GM12878 (cell line): ENCODE data around the gene GPN2. TPM values are rescaled to one million over a fixed set of nuclear protein-coding genes. Genes with fewer than 3 reads are reported as not detected.

Experiments
- ATAC-seq: fragments of 200-7000 bp; cut with Tn5 transposase; 3 replicates; pipeline ENCODE4 v1.9.1; 2020; ENCODE audit warnings: mild to moderate bottlenecking, moderate library complexity
- BruUV-seq: library from RNA; stranded (reverse); fragments of 400-500 nt; replicated peaks from 2 replicates; lab custom pipeline; 2021; lab: Mats Ljungman, UMichigan
- CTCF ChIA-PET: fragments of 300-600 bp; sonication (Branson Sonifier 250); formaldehyde crosslinking; extraction: SDS; loops from one replicate; lab custom pipeline; 2021; ENCODE audit warnings: inconsistent platforms; lab: Yijun Ruan, JAX
- POLR2A ChIA-PET: fragments of 350-600 bp; formaldehyde crosslinking; extraction: SDS; loops from one replicate; lab custom pipeline; 2021; ENCODE audit warnings: inconsistent platforms; lab: Charles Lee
- RAD21 ChIA-PET: fragments of 300-600 bp; sonication (Branson Sonifier 250); formaldehyde crosslinking; loops from one replicate; lab custom pipeline; 2023; ENCODE audit warnings: antibody characterized with exemption; ENCODE audit not compliant: unreplicated experiment; lab: Charles Lee
- SMC1A ChIA-PET: fragments of 300-600 bp; sonication (Branson Sonifier 250); formaldehyde crosslinking; loops from one replicate; lab custom pipeline; 2023; ENCODE audit not compliant: unreplicated experiment, uncharacterized antibody; lab: Charles Lee
- DNase-seq: peaks from one replicate; pipeline ENCODE4 v3.0.0-alpha.2; 2011; ENCODE audit warnings: low read depth, low spot score
- FAIRE-seq: peaks from 3 replicates; lab custom pipeline; 2011; peaks lifted over from hg19 to GRCh38; lab: Jason Lieb, UNC
- H2AFZ ChIP-seq: 2 replicates; pipeline ENCODE4 v1.6.0; 2011; ENCODE audit warnings: low read depth, low read length, control low read depth; ENCODE audit not compliant: control insufficient read depth
- H3K27ac ChIP-seq: 2 replicates; pipeline ENCODE4 v1.5.1; 2011; ENCODE audit warnings: control low read depth; ENCODE audit not compliant: control insufficient read depth, insufficient read depth
- H3K27me3 ChIP-seq, 2 experiments: replicated peaks in 1 of 2; 2 replicates each; pipeline versions ENCODE4 v1.6.0 to v1.6.1; 2011; ENCODE audit warnings: low read length in 1 of 2; ENCODE audit not compliant: control insufficient read depth in 2 of 2, insufficient read depth in 2 of 2
- H3K36me3 ChIP-seq, 2 experiments: 2 replicates each; pipeline ENCODE4 v1.5.1; 2011; ENCODE audit warnings: low read length in 1 of 2; ENCODE audit not compliant: control insufficient read depth in 2 of 2, insufficient read depth in 2 of 2
- H3K4me1 ChIP-seq: 2 replicates; pipeline ENCODE4 v1.6.1; 2011; ENCODE audit warnings: mild to moderate bottlenecking, low read length, moderate library complexity, mixed read lengths; ENCODE audit not compliant: control insufficient read depth, insufficient read depth
- H3K4me2 ChIP-seq: 2 replicates; pipeline ENCODE4 v1.6.0; 2011; ENCODE audit warnings: control low read depth; ENCODE audit not compliant: control insufficient read depth, insufficient read depth
- H3K4me3 ChIP-seq: fragments of 200-600 bp; sonication (generic); 2 replicates; pipeline ENCODE4 v1.5.1; 2016
- H3K79me2 ChIP-seq: 2 replicates; pipeline ENCODE4 v1.6.0; 2011; ENCODE audit warnings: low read length; ENCODE audit not compliant: control insufficient read depth, insufficient read depth
- H3K9ac ChIP-seq: 2 replicates; pipeline ENCODE4 v1.8.0; 2011; ENCODE audit warnings: low read length, control low read depth, mixed read lengths; ENCODE audit not compliant: control insufficient read depth, insufficient read depth
- H3K9me3 ChIP-seq: replicated peaks from 3 replicates; pipeline ENCODE4 v1.5.1; 2011; ENCODE audit warnings: mild to moderate bottlenecking, low read length; ENCODE audit not compliant: control insufficient read depth, insufficient read depth
- H4K20me1 ChIP-seq: 2 replicates; pipeline ENCODE4 v1.6.0; 2011; ENCODE audit not compliant: control insufficient read depth, insufficient read depth
- BHLHE40 ChIP-seq, 2 experiments: fragments of 450-650 bp in 1 of 2; IDR thresholded peaks; 2 replicates each; pipeline ENCODE4 v1.6.1; 2011 to 2017; ENCODE audit warnings: low read depth in 2 of 2, borderline replicate concordance in 1 of 2, improper control_type of control experiment in 1 of 2, low read length in 1 of 2, mild to moderate bottlenecking in 1 of 2
- EGR1 ChIP-seq, 2 experiments: IDR thresholded peaks; 1 replicate in 1 of 2; 2 replicates in 1 of 2; pipeline ENCODE4 v1.6.1; 2011 to 2012; ENCODE audit warnings: low read depth in 2 of 2, low read length in 2 of 2, borderline replicate concordance in 1 of 2, mild to moderate bottlenecking in 1 of 2, moderate library complexity in 1 of 2
- EP300 ChIP-seq, 2 experiments: fragments of 150-350 bp in 1 of 2; IDR thresholded peaks; 2 replicates each; pipeline ENCODE4 v1.6.1; 2011 to 2012; ENCODE audit warnings: low read depth in 2 of 2, low read length in 2 of 2, borderline replicate concordance in 1 of 2, improper control_type of control experiment in 1 of 2, inconsistent platforms in 1 of 2; ENCODE audit not compliant: control insufficient read depth in 1 of 2
- IKZF1 ChIP-seq: fragments of 450-650 bp; conservative IDR thresholded peaks from 2 replicates; pipeline ENCODE4 v1.6.1; 2017; ENCODE audit warnings: antibody characterized with exemption, mild to moderate bottlenecking
- JUND ChIP-seq: IDR thresholded peaks from 2 replicates; pipeline ENCODE4 v1.6.1; 2012; ENCODE audit warnings: low read depth, mild to moderate bottlenecking, low read length, improper control_type of control experiment, moderate library complexity
- KDM1A ChIP-seq: fragments of 200-600 bp; sonication (generic); IDR thresholded peaks from 2 replicates; pipeline ENCODE4 v1.6.1; 2016; ENCODE audit warnings: borderline replicate concordance
- NR2C1 ChIP-seq: fragments of 450-650 bp; IDR thresholded peaks from 2 replicates; pipeline ENCODE4 v1.6.1; 2017; ENCODE audit warnings: antibody characterized with exemption, mild to moderate bottlenecking, moderate library complexity
- SPI1 ChIP-seq: IDR thresholded peaks from 2 replicates; pipeline ENCODE4 v1.6.1; 2011; ENCODE audit warnings: low read depth, mild to moderate bottlenecking, low read length, moderate library complexity, borderline replicate concordance; ENCODE audit not compliant: insufficient read depth
- SREBF2 ChIP-seq: IDR thresholded peaks from 2 replicates; pipeline ENCODE4 v1.6.1; 2012; ENCODE audit warnings: mild to moderate bottlenecking, low read length
- STAT1 ChIP-seq: fragments of 450-650 bp; conservative IDR thresholded peaks from 2 replicates; pipeline ENCODE4 v1.6.1; 2014; ENCODE audit warnings: antibody characterized with exemption, mild to moderate bottlenecking
- STAT3 ChIP-seq: IDR thresholded peaks from 2 replicates; pipeline ENCODE4 v1.6.1; 2011; ENCODE audit warnings: low read depth, low read length, improper control_type of control experiment
- ZZZ3 ChIP-seq: IDR thresholded peaks from 2 replicates; pipeline ENCODE4 v1.6.1; 2011; ENCODE audit warnings: low read depth; ENCODE audit not compliant: control insufficient read depth, insufficient read length
- WGBS: methylation state at CpG from one replicate; pipeline ENCODE4 v1.1.6; 2016; ENCODE audit warnings: low lambda C conversion rate; ENCODE audit not compliant: insufficient replicate concordance, insufficient coverage; ENCODE audit errors: missing lambda C conversion rate; 5-methylcytosine and 5-hydroxymethylcytosine counted together
- in situ Hi-C: fragments of 300-500 bp; cut with MboI; formaldehyde crosslinking; loops from 9 replicates; pipeline ENCODE4 v1.14.3; 2018; ENCODE audit warnings: mixed read lengths
- intact Hi-C: fragments of 100-400 bp; cut with micrococcal nuclease; formaldehyde crosslinking; loops from one replicate; pipeline ENCODE4 v1.14.2; 2022; ENCODE audit not compliant: unreplicated experiment
- polyA plus RNA-seq, 11 experiments: library from polyadenylated mRNA; depleted of rRNA in 4 of 11; unstranded in 6 of 11; stranded (reverse) in 5 of 11; fragments of >200 nt; fragmentation: Nextera tagmentation in 4 of 11; fragmentation: Illumina TruSeq in 1 of 11; extraction: Ambion mirVana in 4 of 11; extraction: Trizol in 1 of 11; gene quantifications; 1 replicate in 1 of 11; 2 replicates in 10 of 11; pipeline versions ENCODE4 v1.2.1 to v1.2.3, GENCODE V29; 2011 to 2016; ENCODE audit warnings: inconsistent platforms in 2 of 11, missing spikeins in 2 of 11, low read depth in 1 of 11
- total RNA-seq, 4 experiments: library from RNA; depleted of rRNA in 3 of 4; stranded (reverse); fragments of >200 nt in 3 of 4; fragmentation: Illumina TruSeq in 1 of 4; extraction: Trizol in 1 of 4; gene quantifications; 2 replicates each; pipeline versions ENCODE4 v1.2.1 to v1.2.3, GENCODE V29; 2013 to 2021
- TF ChIP-seq, protein P1 (sequence below): fragments of 450-650 bp; IDR thresholded peaks from 2 replicates; pipeline ENCODE4 v1.6.1; 2017; ENCODE audit warnings: borderline replicate concordance
- TF ChIP-seq, protein P2 (sequence below): IDR thresholded peaks from 2 replicates; pipeline ENCODE4 v1.6.1; 2012; ENCODE audit warnings: low read depth, low read length, improper control_type of control experiment
- TF ChIP-seq, protein P3 (sequence below): fragments of 450-650 bp; IDR thresholded peaks from 2 replicates; pipeline ENCODE4 v1.6.1; 2017; ENCODE audit warnings: mild to moderate bottlenecking
- TF ChIP-seq, protein P4 (sequence below), 3 experiments: IDR thresholded peaks in 2 of 3; conservative IDR thresholded peaks in 1 of 3; 2 replicates each; pipeline ENCODE4 v1.5.1; 2011; ENCODE audit warnings: low read depth in 3 of 3, low read length in 3 of 3, mild to moderate bottlenecking in 3 of 3, control low read depth in 2 of 3, moderate library complexity in 2 of 3, inconsistent platforms in 1 of 3, mixed read lengths in 1 of 3; ENCODE audit not compliant: control insufficient read depth in 2 of 3, insufficient read depth in 1 of 3; ENCODE audit errors: extremely low read depth in 1 of 3

Gene GPN2
- total and polyA plus RNA-seq, 10 of the 15 experiments (the other 5 are each of a cell fraction or from before 2014, with no cell fraction given) = 8.3 to 61.4 (median 23.3) TPM

DNA sequence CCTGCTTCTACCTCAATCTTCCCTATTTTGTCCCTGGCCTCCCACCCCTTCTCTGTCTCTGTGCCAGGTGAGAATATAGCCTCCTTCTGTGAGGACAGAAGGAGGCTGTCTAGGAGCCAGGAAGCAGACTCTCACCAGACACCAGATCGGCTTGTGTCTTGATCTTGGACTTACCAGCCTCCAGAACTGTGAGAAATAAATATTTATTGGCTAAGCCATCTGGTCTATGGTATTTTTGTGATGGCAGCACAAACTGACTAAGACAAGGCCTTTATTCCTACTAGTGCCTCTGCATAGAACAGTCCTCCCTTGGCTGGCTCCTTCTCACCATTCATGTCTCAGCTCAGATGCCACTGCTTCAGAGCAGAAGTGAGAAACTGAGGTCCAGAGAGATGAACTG, 1.9 kb downstream of the GPN2 start (continued):
- TF ChIP-seq EP300 (IDR thresholded peaks at IDR 0.05; ENCODE audit: borderline replicate concordance in 1 of 2, control insufficient read depth in 1 of 2, low read depth in 2 of 2, low read length in 2 of 2) (no peak), STAT1 (no peak), BHLHE40 (IDR thresholded peaks at IDR 0.05; ENCODE audit: borderline replicate concordance in 1 of 2, low read depth in 2 of 2, low read length in 1 of 2) (no peak), KDM1A (no peak), JUND (no peak), ZZZ3 (no peak), STAT3 (no peak)
- TF ChIP-seq, protein P1, sequence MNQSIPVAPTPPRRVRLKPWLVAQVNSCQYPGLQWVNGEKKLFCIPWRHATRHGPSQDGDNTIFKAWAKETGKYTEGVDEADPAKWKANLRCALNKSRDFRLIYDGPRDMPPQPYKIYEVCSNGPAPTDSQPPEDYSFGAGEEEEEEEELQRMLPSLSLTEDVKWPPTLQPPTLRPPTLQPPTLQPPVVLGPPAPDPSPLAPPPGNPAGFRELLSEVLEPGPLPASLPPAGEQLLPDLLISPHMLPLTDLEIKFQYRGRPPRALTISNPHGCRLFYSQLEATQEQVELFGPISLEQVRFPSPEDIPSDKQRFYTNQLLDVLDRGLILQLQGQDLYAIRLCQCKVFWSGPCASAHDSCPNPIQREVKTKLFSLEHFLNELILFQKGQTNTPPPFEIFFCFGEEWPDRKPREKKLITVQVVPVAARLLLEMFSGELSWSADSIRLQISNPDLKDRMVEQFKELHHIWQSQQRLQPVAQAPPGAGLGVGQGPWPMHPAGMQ = no peak
- TF ChIP-seq, protein P2, sequence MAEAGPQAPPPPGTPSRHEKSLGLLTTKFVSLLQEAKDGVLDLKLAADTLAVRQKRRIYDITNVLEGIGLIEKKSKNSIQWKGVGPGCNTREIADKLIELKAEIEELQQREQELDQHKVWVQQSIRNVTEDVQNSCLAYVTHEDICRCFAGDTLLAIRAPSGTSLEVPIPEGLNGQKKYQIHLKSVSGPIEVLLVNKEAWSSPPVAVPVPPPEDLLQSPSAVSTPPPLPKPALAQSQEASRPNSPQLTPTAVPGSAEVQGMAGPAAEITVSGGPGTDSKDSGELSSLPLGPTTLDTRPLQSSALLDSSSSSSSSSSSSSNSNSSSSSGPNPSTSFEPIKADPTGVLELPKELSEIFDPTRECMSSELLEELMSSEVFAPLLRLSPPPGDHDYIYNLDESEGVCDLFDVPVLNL = no peak

DNA sequence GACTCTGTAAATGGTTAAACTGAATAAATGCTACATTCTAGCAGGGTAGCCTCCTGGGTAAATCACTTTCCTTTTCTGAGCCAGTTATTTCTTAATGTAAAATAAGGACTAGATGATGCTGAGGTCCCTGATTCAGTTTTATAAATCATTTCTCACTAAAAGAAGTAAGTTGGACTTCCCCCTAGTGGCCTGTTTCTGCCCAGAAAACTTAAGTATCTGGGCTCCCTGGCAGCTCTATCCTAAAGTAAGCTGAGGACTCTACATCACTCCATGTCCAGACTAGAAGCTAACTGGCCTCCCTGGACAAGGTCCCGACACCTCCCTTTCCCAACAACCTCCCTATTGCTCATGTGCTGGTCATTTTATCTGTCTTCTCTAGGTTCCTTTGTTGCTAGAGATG, 3.0 kb downstream of the GPN2 start:
- 0 out of 2 replicates have a peak, but pooled peaks cover 3% of the 10 kb centered on the region for H4K20me1 ChIP-seq
- DNase-seq (no peak), FAIRE-seq (no peak)
- H3K27ac ChIP-seq = no peak overlapping the region
- H3K36me3 ChIP-seq = peaks cover 10 to 13% of the 10 kb centered on the region in 2 experiments
- H3K79me2 ChIP-seq = peaks cover 23% of the 10 kb centered on the region
- TF ChIP-seq, protein P3, sequence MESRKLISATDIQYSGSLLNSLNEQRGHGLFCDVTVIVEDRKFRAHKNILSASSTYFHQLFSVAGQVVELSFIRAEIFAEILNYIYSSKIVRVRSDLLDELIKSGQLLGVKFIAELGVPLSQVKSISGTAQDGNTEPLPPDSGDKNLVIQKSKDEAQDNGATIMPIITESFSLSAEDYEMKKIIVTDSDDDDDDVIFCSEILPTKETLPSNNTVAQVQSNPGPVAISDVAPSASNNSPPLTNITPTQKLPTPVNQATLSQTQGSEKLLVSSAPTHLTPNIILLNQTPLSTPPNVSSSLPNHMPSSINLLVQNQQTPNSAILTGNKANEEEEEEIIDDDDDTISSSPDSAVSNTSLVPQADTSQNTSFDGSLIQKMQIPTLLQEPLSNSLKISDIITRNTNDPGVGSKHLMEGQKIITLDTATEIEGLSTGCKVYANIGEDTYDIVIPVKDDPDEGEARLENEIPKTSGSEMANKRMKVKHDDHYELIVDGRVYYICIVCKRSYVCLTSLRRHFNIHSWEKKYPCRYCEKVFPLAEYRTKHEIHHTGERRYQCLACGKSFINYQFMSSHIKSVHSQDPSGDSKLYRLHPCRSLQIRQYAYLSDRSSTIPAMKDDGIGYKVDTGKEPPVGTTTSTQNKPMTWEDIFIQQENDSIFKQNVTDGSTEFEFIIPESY = no peak
- no peak for TF ChIP-seq NR2C1
- TF ChIP-seq, protein P4, sequence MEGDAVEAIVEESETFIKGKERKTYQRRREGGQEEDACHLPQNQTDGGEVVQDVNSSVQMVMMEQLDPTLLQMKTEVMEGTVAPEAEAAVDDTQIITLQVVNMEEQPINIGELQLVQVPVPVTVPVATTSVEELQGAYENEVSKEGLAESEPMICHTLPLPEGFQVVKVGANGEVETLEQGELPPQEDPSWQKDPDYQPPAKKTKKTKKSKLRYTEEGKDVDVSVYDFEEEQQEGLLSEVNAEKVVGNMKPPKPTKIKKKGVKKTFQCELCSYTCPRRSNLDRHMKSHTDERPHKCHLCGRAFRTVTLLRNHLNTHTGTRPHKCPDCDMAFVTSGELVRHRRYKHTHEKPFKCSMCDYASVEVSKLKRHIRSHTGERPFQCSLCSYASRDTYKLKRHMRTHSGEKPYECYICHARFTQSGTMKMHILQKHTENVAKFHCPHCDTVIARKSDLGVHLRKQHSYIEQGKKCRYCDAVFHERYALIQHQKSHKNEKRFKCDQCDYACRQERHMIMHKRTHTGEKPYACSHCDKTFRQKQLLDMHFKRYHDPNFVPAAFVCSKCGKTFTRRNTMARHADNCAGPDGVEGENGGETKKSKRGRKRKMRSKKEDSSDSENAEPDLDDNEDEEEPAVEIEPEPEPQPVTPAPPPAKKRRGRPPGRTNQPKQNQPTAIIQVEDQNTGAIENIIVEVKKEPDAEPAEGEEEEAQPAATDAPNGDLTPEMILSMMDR (IDR thresholded peaks at IDR 0.05 in 2 of 3, conservative IDR thresholded peaks at IDR 0.05 in 1 of 3; ENCODE audit: control insufficient read depth in 2 of 3, extremely low read depth in 1 of 3, insufficient read depth in 1 of 3, low read depth in 3 of 3, low read length in 3 of 3) = peak; percentile 40 to 51 (median 50)
- no peak for TF ChIP-seq SREBF2
- no peak for TF ChIP-seq EGR1 (IDR thresholded peaks at IDR 0.05; ENCODE audit: borderline replicate concordance in 1 of 2, low read depth in 2 of 2, low read length in 2 of 2)
- TF ChIP-seq IKZF1 = no peak
- TF ChIP-seq SPI1 = no peak
- TF ChIP-seq, all 136 proteins: peak for 1
- Histone ChIP-seq H3K9ac (no peak overlapping the region), H3K27me3 (no peaks in the 10 kb centered on the region), H3K9me3 (no peaks in the 10 kb centered on the region), H2AFZ (no peak overlapping the region), H3K4me2 (no peak overlapping the region), H3K4me3 (no peak overlapping the region), H3K4me1 (peaks cover 9% of the 10 kb centered on the region)
- no peak for ATAC-seq
- RAD21 ChIA-PET = interaction anchor here (0.6 to 1.9 kb wide), 5 partner anchors 10 to 285 kb away, joined by 3 to 5 read pairs (median 4); no protein-coding TSS in a partner anchor
- in situ Hi-C loops (no loop called here), intact Hi-C loops (no loop called here)
- SMC1A ChIA-PET = interaction anchor here (0.6 to 2.9 kb wide), 7 partner anchors 9 to 77 kb away, joined by 3 to 11 read pairs (median 4); partner anchors contain the start of gene GPATCH3
- WGBS = 100% methylated on average over 1 of the region's 1 CpG
- POLR2A ChIA-PET = interaction anchor here (0.6 to 0.9 kb wide), 3 partner anchors 64 to 479 kb away, joined by 4 to 6 read pairs (median 4); no protein-coding TSS in a partner anchor
- BruUV-seq = no TSS peak
- CTCF ChIA-PET = interaction anchor here (0.6 to 4.8 kb wide), 21 partner anchors 8 to 386 kb away, joined by 3 to 31 read pairs (median 4); partner anchors contain the start of gene GPATCH3
